ENCODE data around the gene SH3BP5.
A peak's percentile ranks its signal among the peaks of the same experiment; 100 is the strongest.

The SH3BP5 gene

GRCh38 chr3:15324379-15324808 lies 8.0 kb downstream of the SH3BP5 start:
- ATAC-seq: no peak

DNA sequence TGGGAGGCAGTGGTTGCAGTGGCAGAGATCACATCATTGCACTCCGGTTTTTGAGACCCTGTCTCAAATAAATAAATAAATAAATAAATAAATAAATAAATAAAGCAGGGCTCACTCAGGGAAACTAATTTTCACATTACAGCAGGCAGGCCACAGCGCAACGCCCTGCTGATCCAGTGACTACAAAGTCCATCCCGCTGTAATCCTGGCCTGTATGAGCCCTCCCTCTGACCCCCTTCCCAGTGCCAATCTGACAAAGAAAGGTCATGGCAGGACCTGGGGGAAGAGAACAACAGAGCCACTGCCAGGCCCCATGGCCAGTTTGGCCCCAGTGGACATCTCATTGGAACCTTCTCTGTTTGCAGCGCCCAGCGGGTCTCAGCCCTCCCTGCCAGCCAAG lies 9.3 kb downstream of the SH3BP5 start:
- ATAC-seq: no peak

- ATAC-seq: no peak
Observed at GRCh38 chr3:15321349-15321748, 11.0 kb downstream of the SH3BP5 start.

GRCh38 chr3:15319575-15319974 lies 12.8 kb downstream of the SH3BP5 start:
- ATAC-seq: no peak

DNA sequence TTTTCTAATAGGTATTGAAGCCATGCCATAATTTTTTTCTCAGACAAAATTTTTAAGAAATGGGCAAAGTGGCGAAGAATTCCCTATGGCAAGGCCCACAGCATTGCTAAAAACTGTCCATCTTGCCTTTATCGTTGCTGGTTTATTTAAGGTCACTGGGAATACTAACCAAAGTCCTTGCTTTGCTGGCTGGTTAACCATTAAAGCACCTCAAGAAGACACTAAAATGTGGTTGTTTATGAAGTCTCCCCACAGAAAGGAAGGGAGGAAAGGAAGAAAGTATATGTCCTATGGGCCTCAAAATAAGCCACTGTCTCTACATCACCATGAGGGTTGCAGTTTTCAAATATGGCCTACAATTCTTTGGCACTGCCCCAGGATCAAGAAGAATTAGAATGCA lies 13.2 kb downstream of the SH3BP5 start:
- no peak for ATAC-seq

- ATAC-seq: no peak
Observed at GRCh38 chr3:15318661-15319060, 13.7 kb downstream of the SH3BP5 start.

DNA sequence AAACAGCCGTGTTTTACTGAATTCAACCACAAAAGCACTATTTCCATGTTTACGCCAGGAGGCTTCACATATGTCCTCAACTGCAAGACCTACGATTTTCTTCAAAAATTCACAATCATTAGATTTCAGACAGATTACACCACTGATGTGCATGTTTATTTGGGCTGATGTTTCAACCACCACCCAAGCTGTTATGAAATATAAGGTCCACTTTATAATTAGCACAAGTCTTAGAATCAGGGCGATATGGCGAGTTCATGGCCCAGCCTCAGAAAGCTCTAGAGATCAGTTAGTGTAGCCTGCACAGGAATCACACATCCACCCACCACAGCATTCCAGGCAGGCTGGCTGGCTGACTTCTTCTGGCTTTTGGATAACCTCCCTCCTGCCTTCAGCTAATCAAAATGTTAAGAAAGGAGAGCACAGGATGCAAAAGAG lies 15.4 kb downstream of the SH3BP5 start:
- ATAC-seq: no peak

DNA sequence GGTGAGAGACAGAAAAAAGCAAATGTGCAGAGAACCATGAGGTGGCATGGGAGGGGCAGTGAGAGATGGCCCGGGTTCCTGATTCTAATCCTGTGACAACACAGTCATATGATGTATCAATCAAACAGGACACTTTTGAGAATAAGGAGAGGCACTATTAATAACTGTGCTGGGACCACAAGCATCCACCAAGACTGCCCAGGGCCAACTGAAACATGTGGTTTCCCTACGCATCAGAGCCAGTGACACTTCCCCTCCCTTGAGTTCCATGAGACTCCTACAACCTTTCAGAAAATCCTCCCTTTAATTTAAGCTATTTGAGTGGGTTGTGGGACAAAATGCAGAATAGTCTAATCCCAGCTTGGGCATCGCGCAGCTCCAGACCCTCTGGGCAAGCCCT lies 17.4 kb downstream of the SH3BP5 start:
- ATAC-seq: no peak

GRCh38 chr3:15314276-15314675 lies 18.1 kb downstream of the SH3BP5 start:
- no peak for ATAC-seq

- no peak for ATAC-seq
Observed at GRCh38 chr3:15313461-15313860, 18.9 kb downstream of the SH3BP5 start.

DNA sequence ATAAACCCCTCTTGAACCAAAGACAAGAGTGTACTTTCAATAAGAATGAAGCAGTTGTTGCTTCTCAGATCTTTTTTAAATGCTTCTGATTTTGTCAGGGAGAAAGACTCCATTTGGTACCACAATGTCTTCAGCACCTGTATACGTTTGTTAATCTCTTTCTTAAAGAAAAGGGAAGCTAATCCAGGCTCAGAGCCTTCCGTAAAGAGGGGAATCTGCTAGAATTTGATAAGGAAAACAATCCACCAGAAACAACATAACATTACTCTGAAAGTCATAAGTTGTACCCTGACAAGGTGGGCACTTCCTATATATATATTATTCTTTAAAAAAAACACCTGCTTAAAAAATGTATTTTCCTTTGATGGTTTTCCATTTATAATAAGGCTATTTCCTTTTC lies 19.8 kb downstream of the SH3BP5 start:
- no peak for ATAC-seq

DNA sequence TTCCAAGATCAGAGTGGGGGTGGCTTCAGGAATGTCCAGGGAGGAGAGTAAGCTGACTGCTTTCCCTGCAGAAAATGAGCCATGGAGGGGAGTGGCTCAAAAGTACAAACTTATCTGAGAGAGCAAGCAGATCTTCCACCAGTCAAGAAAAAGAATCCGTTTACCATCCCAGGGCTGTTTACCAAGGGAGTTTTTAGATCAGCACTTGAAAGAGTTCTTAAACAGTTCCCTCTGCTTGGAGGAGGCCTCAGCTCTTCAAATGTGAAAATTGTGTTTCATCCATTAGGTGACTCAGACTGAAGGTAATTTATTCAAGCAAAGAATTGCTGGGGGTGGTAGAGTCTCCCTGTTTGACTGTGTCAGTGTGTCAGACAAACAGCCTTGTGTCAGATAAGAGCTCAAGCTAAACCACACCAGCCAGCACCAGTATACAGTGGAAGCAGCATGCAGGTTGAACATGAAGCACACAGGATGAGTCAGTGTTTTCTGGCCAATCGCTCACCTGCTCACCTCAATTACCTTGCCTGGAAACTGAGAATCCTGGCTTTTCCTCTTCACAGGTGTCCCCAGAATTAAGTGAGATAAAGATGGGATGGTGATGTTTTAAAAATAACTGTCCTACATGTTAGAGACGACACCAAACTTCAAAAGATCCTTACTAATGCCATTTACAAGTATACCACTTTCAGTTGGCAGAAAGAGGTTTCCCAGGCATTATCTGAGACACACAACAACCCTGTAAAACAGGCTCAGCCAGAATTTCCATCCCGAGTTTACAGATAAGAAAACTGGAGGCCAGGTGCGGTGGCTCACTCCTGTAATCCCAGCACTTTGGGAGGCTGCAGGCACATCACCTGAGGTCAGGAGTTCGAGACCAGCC lies 21.7 kb downstream of the SH3BP5 start:
- peak; percentile 100 for ATAC-seq

DNA sequence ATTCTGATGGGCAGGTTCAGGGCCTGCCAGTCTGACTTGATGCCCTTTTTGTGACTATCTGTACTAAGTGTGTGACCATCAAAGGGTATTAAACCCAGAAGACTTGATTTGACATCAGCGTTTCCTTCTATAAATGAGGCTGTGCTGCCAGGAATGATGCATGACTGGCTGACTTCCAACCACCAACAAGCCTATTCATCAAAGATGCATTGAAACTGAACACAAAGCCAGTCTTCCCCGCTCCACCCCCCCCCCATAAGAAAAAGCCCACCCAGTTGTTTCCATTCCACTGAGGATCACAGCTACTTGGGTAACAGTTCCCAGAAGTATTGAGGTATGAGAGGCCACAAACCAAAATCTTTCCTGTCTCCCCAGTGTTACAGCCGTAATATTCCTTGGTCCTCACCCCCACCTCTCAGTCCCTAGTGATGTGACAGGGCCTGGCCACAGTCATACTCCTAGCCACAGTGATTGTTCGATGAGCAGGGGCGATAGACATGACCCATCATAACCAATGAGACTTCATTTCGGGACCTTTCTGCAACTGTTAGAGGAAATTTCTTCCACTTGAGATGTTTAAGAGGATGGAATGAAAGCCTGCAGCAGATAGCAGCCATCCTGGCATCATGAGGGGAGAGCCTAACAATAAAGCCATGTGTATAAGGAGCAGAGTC lies 22.6 kb downstream of the SH3BP5 start:
- no peak for ATAC-seq

GRCh38 chr3:15307580-15307979 lies 24.8 kb downstream of the SH3BP5 start:
- no peak for ATAC-seq

GRCh38 chr3:15306979-15307359 lies 25.4 kb downstream of the SH3BP5 start:
- no peak for ATAC-seq

DNA sequence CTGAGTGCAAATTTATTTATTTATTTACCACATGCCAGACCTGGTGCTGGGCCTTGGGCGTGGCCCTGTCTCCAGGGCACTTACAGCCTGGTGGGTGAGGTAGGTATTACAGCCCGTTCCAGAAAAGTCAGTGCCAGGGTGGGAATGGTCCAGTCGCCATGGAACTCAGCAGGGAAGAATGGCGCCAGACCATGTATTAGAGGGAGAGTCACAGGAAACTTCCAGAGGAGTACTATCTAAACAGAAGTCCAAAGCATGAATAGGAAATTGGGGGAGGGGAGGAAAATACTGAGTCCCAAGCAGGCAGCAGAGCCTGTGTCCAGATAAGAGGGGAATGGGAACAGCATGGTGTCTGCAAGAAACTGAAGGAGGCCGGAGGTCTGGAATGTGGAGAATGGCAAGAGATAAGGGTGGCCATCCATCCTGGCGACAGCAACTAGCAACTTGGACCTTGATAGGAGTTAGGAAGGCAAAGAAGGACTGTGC lies 27.0 kb downstream of the SH3BP5 start:
- ATAC-seq: no peak

DNA sequence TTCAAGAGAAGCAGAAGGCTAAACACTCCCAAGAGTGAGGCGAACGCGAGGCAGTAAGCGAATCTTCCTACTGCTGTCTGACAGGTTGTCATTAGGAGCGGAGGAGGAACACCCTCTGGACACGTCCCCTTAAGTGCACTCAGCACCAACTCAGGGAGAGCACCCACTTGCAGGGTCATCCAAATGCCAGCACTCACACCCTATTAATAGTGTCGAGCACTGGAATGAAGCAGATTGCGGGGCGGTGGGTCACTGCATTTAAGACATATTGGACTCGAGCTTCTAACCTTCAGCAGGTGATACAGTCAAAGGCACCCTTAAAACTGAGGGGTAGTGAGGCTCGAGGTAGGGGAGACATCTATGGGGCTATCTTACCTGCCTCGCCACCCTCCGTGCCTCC lies 28.7 kb downstream of the SH3BP5 start:
- ATAC-seq: no peak

GRCh38 chr3:15303216-15303615 lies 29.2 kb downstream of the SH3BP5 start:
- ATAC-seq: no peak

DNA sequence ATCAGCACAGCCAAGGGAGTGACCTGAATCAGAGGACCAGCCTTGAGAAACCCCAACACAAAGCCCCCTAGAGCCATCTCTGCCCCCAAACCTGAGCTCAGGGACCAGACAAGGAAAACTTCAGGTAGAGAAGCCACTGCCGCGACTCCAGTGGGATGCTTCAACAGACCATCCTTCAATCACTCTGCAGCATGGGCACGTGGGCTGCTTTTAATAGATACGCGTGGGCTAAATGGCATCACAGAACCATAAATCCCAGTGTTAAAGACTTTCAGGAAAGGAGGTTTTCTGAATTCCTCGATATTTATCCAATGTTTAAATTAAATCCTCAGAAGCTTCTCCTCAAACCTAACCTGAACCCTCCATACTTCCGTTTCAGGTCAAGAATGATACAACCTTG lies 30.6 kb downstream of the SH3BP5 start:
- no peak for ATAC-seq

DNA sequence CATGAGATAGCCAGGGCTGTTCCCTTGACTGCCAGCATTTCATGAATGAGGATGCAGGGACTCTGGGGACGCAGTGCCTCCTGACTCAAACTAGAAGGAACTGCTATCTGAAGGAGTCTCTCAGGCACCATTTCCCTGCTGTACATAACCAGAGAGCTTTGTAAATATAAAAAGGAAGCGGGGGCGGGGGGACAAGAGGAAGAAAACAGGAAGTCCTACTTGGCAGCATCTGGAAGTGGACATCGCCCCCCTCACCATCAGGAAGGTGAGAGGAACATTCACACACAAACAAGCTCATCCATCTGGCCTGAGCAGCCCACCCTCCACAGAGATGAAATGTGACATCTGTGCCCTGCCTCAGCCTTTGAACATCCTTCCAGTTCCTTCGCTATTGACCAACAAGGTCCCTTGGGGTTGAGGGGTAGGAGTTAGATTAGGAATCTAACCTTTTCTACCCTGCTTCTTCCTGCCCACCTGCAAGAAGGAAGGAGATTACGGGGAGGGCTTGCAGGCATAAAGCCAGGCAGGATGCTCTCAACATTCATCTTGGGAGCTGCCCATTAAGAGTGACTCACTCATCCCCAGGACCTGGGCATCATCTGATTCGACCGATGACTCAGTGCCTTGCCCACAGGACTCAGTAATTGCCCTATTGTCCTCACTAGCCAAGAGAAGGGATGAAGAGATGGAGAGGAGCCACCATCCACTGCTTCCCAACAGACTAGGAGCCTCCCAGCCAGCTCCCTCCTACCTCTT lies 31.9 kb downstream of the SH3BP5 start:
- ATAC-seq: no peak

DNA sequence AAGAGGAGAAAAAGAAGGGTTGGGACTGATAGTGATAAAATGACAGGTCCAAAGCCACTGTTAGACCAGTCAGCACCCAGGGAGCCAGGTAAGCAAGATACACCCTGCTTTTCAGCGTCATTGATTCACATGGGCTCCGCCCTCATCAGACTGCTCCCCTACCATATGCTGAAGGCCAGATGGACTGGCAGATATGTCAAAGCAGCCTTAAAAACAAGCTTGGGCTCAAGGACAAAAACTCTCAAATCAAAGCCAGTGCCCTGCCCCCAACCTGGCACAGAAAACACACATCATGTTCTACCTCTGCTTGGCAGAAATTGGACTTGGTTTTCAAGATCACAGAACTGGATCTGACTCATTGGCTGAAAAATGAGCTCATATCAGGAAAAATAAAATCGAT lies 33.4 kb downstream of the SH3BP5 start:
- peak in 1 of 2 donors; percentile 14 for ATAC-seq

- peak; percentile 13 to 43 for ATAC-seq
Observed at GRCh38 chr3:15298504-15298903, 33.9 kb downstream of the SH3BP5 start.

GRCh38 chr3:15297608-15298350 lies 34.6 kb downstream of the SH3BP5 start:
- ATAC-seq: no peak

All from activated CD4-positive, CD25-positive, alpha-beta regulatory T cell treated with anti-CD3 and anti-CD28 coated beads, Interleukin-2, amount 50 U/mL, for 24 hours (primary cell).